Neural progenitor cell (in vitro differentiated cells): ENCODE measurements around the gene SRSF8. TPM values are rescaled to one million over a fixed set of nuclear protein-coding genes. Genes with fewer than 3 reads are reported as not detected.

Experiments used
- DNase-seq: peaks from one replicate; pipeline ENCODE4 v3.0.0-alpha.2; 2016; ENCODE audit warnings: low spot score
- H2AFZ ChIP-seq: fragments of 200-600 bp; sonication (generic); replicated peaks from 2 replicates; pipeline ENCODE4 v1.6.1; 2016; ENCODE audit warnings: antibody characterized with exemption
- H3F3A ChIP-seq: fragments of 200-600 bp; sonication (generic); 2 replicates; pipeline ENCODE4 v1.6.1; 2016; ENCODE audit warnings: antibody characterized with exemption, low read depth
- H3K27ac ChIP-seq: fragments of 200-600 bp; sonication (generic); 2 replicates; pipeline ENCODE4 v1.5.1; 2016; ENCODE audit warnings: mild to moderate bottlenecking
- H3K27me3 ChIP-seq: fragments of 200-600 bp; sonication (generic); 2 replicates; pipeline ENCODE4 v1.6.1; 2016; ENCODE audit warnings: mild to moderate bottlenecking, moderate library complexity
- H3K36me3 ChIP-seq: fragments of 200-600 bp; sonication (generic); 2 replicates; pipeline ENCODE4 v1.5.1; 2016
- H3K4me1 ChIP-seq: fragments of 200-600 bp; sonication (generic); 2 replicates; pipeline ENCODE4 v1.6.1; 2016; ENCODE audit warnings: mixed run types
- H3K4me2 ChIP-seq: fragments of 200-600 bp; sonication (generic); 2 replicates; pipeline ENCODE4 v1.6.1; 2016
- H3K4me3 ChIP-seq: fragments of 200-600 bp; sonication (generic); 2 replicates; pipeline ENCODE4 v1.5.1; 2016
- H3K79me2 ChIP-seq: fragments of 200-600 bp; sonication (generic); 2 replicates; pipeline ENCODE4 v1.6.1; 2016; ENCODE audit warnings: low read depth
- H3K9ac ChIP-seq: fragments of 200-600 bp; sonication (generic); 2 replicates; pipeline ENCODE4 v1.6.1; 2016
- H3K9me3 ChIP-seq: fragments of 200-600 bp; sonication (generic); 2 replicates; pipeline ENCODE4 v1.5.1; 2016; ENCODE audit warnings: low read depth
- H4K20me1 ChIP-seq: fragments of 200-600 bp; sonication (generic); 2 replicates; pipeline ENCODE4 v1.6.1; 2016; ENCODE audit warnings: low read depth
- H3K27ac Mint-ChIP-seq: 3 replicates; pipeline ENCODE4 v1.8.0; 2021; ENCODE audit warnings: mixed read lengths
- H3K27me3 Mint-ChIP-seq: 2 replicates; pipeline ENCODE4 v1.8.0; 2022; ENCODE audit warnings: low read depth, mild to moderate bottlenecking, inconsistent platforms, moderate library complexity, mixed read lengths; ENCODE audit not compliant: insufficient read depth
- H3K36me3 Mint-ChIP-seq: 3 replicates; pipeline ENCODE4 v1.8.0; 2021; ENCODE audit warnings: mixed read lengths
- H3K4me1 Mint-ChIP-seq: 3 replicates; pipeline ENCODE4 v1.8.0; 2021; ENCODE audit warnings: mixed read lengths
- H3K4me3 Mint-ChIP-seq: 3 replicates; pipeline ENCODE4 v1.8.0; 2021; ENCODE audit warnings: mild to moderate bottlenecking, moderate library complexity, mixed read lengths
- H3K9me3 Mint-ChIP-seq: 3 replicates; pipeline ENCODE4 v1.8.0; 2020; ENCODE audit warnings: mixed read lengths
- CTCF ChIP-seq: fragments of 200-600 bp; sonication (generic); IDR thresholded peaks from 2 replicates; pipeline ENCODE4 v1.5.1; 2017; ENCODE audit warnings: antibody characterized with exemption, mild to moderate bottlenecking
- EZH2 ChIP-seq: fragments of 200-600 bp; sonication (generic); IDR thresholded peaks from 2 replicates; pipeline ENCODE4 v1.6.1; 2017; ENCODE audit warnings: antibody characterized with exemption, mild to moderate bottlenecking, moderate library complexity
- EZH2phosphoT487 ChIP-seq: fragments of 200-600 bp; sonication (generic); IDR thresholded peaks from 2 replicates; pipeline ENCODE4 v1.6.1; 2017; ENCODE audit warnings: antibody characterized with exemption
- total RNA-seq: library from RNA; depleted of rRNA; stranded (reverse); fragments of >200 nt; gene quantifications from 2 replicates; pipeline ENCODE4 v1.2.3, GENCODE V29; 2015; ENCODE audit warnings: low replicate concordance

SRSF8 gene
- total RNA-seq, 1 donor from 2014 or later, result 17.6 TPM

- no peaks in the 10 kb centered on the region for H3K79me2 ChIP-seq
- no peak overlapping the region for H3K4me2 ChIP-seq
- no peak for DNase-seq
- Mint-ChIP-seq H3K27ac (no peak overlapping the region), H3K4me1 (peaks cover 32% of the 10 kb centered on the region), H3K4me3 (no peak overlapping the region), H3K9me3 (no peaks in the 10 kb centered on the region), H3K27me3 (peaks cover 5% of the 10 kb centered on the region), H3K36me3 (no peaks in the 10 kb centered on the region)
- peaks cover 18% of the 10 kb centered on the region for H3K4me1 ChIP-seq
- no peaks in the 10 kb centered on the region for H3K27me3 ChIP-seq
- no peak overlapping the region for H2AFZ ChIP-seq
- H3F3A ChIP-seq, result peaks cover 7% of the 10 kb centered on the region
- no peak overlapping the region for H3K9ac ChIP-seq
- H3K36me3 ChIP-seq, result no peaks in the 10 kb centered on the region
- H3K4me3 ChIP-seq, result no peak overlapping the region
- no peaks in the 10 kb centered on the region for H3K9me3 ChIP-seq
- H4K20me1 ChIP-seq, result no peaks in the 10 kb centered on the region
- H3K27ac ChIP-seq, result no peak overlapping the region
- no peak for TF ChIP-seq EZH2phosphoT487
Observed at GRCh38 chr11:95103701-95104100, 37.0 kb downstream of the SRSF8 start.

DNA sequence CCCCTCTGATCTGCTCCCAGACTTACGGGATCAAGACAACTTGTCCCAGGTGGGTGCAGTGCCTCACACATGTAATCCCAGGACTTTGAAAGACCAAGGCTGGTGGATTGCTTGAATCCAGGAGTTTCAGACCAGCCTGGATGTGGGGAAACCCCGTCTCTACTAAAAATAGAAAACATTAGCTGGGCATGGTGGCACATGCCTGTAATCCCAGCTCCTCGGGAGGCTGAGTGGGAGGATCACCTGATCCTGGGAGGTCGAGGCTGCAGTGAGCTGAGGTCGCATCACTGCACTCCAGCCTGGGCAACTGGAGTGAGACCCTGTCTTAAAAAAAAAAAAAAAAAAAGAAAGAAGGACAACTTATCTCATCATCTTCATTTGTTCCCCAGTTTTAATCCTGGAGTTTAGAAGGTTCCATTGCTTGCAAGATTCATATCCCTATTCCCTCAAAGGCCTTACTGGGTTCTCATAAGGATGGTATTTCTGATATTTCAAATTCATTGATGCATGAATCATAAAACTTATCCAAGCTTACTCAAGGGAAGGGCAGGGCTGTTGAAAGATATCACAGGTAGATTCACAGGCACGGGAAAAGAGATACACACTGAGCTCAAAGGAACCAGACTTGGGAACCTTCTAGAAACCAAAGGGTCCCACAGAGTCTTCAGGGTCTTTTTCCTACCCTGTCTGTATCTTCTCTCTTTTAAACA, 37.6 kb downstream of the SRSF8 start:
- no peaks in the 10 kb centered on the region for H4K20me1 ChIP-seq
- H3K27ac ChIP-seq, result no peak overlapping the region
- no peaks in the 10 kb centered on the region for H3K9me3 ChIP-seq
- no peak overlapping the region for H3K4me3 ChIP-seq
- H3K36me3 Mint-ChIP-seq, result no peaks in the 10 kb centered on the region
- no peaks in the 10 kb centered on the region for H3K27me3 ChIP-seq
- DNase-seq, result no peak
- H3K4me3 Mint-ChIP-seq, result no peak overlapping the region
- H3F3A ChIP-seq, result peaks cover 8% of the 10 kb centered on the region
- peaks cover 38% of the 10 kb centered on the region for H3K4me1 Mint-ChIP-seq
- no peak overlapping the region for H3K4me2 ChIP-seq
- H3K79me2 ChIP-seq, result no peaks in the 10 kb centered on the region
- H2AFZ ChIP-seq, result no peak overlapping the region
- peaks cover 24% of the 10 kb centered on the region for H3K4me1 ChIP-seq
- no peaks in the 10 kb centered on the region for H3K36me3 ChIP-seq
- no peaks in the 10 kb centered on the region for H3K9me3 Mint-ChIP-seq
- TF ChIP-seq EZH2phosphoT487 (no peak), EZH2 (no peak), CTCF (no peak)
- H3K27me3 Mint-ChIP-seq, result peaks cover 4% of the 10 kb centered on the region
- no peak overlapping the region for H3K9ac ChIP-seq
- no peak overlapping the region for H3K27ac Mint-ChIP-seq

GRCh38 chr11:95104856-95105255, 38.1 kb downstream of the SRSF8 start:
- Histone ChIP-seq H3K27ac (no peak overlapping the region), H3K27me3 (no peaks in the 10 kb centered on the region), H3K9ac (no peak overlapping the region), H2AFZ (no peak overlapping the region), H3K4me2 (no peak overlapping the region), H3K9me3 (no peaks in the 10 kb centered on the region), H3K36me3 (no peaks in the 10 kb centered on the region), H3K4me1 (peaks cover 25% of the 10 kb centered on the region), H3K79me2 (no peaks in the 10 kb centered on the region), H3K4me3 (no peak overlapping the region), H4K20me1 (no peaks in the 10 kb centered on the region), H3F3A (peaks cover 8% of the 10 kb centered on the region)
- H3K4me1 Mint-ChIP-seq, result peaks cover 43% of the 10 kb centered on the region
- peaks cover 4% of the 10 kb centered on the region for H3K27me3 Mint-ChIP-seq
- H3K4me3 Mint-ChIP-seq, result no peak overlapping the region
- DNase-seq, result no peak
- no peak for TF ChIP-seq CTCF
- TF ChIP-seq EZH2, result no peak
- no peak for TF ChIP-seq EZH2phosphoT487
- peaks cover 2% of the 10 kb centered on the region for H3K36me3 Mint-ChIP-seq
- H3K9me3 Mint-ChIP-seq, result no peaks in the 10 kb centered on the region
- peak overlapping the region; percentile 29 for H3K27ac Mint-ChIP-seq

GRCh38 chr11:95108159-95108611, 41.5 kb downstream of the SRSF8 start:
- peaks cover 34% of the 10 kb centered on the region for H3K4me1 ChIP-seq
- peaks cover 7% of the 10 kb centered on the region for H3K27me3 Mint-ChIP-seq
- H3K9ac ChIP-seq, result no peak overlapping the region
- no peaks in the 10 kb centered on the region for H3K79me2 ChIP-seq
- no peak overlapping the region for H3K4me3 Mint-ChIP-seq
- H3K4me2 ChIP-seq, result peak overlapping the region; percentile 19
- H3K36me3 Mint-ChIP-seq, result peaks cover 9% of the 10 kb centered on the region
- peaks cover 51% of the 10 kb centered on the region for H3K4me1 Mint-ChIP-seq
- H3K9me3 ChIP-seq, result no peaks in the 10 kb centered on the region
- H3K9me3 Mint-ChIP-seq, result no peaks in the 10 kb centered on the region
- H3K36me3 ChIP-seq, result no peaks in the 10 kb centered on the region
- no peak for TF ChIP-seq CTCF
- TF ChIP-seq EZH2phosphoT487, result no peak
- TF ChIP-seq EZH2, result no peak
- no peaks in the 10 kb centered on the region for H3K27me3 ChIP-seq
- H2AFZ ChIP-seq, result peak overlapping the region; percentile 22
- no peak overlapping the region for H3K4me3 ChIP-seq
- DNase-seq, result peak; percentile 5
- peaks cover 16% of the 10 kb centered on the region for H3F3A ChIP-seq
- no peaks in the 10 kb centered on the region for H4K20me1 ChIP-seq
- no peak overlapping the region for H3K27ac ChIP-seq
- H3K27ac Mint-ChIP-seq, result peak overlapping the region; percentile 86
